Vagina (tissue), 2 donors: Measurements from ENCODE around the gene CUX1.

Experiments used
- POLR2A ChIP-seq, 2 donors: fragments of 450-650 bp; IDR thresholded peaks; one replicate each; pipeline ENCODE4 v1.6.1; 2017; ENCODE audit warnings: antibody characterized with exemption in 2 of 2, mild to moderate bottlenecking in 2 of 2, moderate library complexity in 2 of 2
- TF ChIP-seq, protein P1 (sequence below), 3 experiments: fragments of 450-650 bp in 2 of 3; fragments of 200-600 bp in 1 of 3; sonication (generic) in 1 of 3; IDR thresholded peaks; one replicate each; pipeline ENCODE4 v1.5.1; 2017 to 2019; ENCODE audit warnings: antibody characterized with exemption in 3 of 3, mild to moderate bottlenecking in 2 of 3, moderate library complexity in 2 of 3

DNA sequence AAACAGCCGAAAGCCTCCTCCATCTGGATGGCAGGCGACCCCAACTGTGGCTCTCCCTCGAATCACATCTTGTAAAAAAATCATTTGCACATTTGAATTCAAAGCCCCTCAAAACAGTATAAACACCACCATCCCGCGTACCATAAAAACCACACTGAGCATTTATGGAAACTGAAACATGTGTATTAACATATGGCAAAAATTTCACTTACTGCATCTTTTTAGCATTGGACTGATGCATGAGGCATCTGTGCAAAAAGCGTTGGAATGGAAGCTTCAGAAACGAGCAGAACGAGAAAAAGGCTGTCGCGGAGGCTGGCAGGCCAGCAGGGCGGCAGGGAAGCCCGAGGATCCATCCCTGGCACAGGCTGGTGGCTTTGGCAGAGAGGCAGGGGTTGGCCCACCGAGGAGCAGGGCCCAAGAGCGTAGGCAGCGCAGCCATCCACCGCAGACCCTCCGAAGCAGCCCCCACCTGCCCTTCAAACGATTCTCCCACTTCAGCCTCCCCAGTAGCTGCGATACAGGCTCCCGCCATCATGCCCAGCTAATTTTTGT is 39.3 kb upstream of the CUX1 start:
- TF ChIP-seq, protein P1, sequence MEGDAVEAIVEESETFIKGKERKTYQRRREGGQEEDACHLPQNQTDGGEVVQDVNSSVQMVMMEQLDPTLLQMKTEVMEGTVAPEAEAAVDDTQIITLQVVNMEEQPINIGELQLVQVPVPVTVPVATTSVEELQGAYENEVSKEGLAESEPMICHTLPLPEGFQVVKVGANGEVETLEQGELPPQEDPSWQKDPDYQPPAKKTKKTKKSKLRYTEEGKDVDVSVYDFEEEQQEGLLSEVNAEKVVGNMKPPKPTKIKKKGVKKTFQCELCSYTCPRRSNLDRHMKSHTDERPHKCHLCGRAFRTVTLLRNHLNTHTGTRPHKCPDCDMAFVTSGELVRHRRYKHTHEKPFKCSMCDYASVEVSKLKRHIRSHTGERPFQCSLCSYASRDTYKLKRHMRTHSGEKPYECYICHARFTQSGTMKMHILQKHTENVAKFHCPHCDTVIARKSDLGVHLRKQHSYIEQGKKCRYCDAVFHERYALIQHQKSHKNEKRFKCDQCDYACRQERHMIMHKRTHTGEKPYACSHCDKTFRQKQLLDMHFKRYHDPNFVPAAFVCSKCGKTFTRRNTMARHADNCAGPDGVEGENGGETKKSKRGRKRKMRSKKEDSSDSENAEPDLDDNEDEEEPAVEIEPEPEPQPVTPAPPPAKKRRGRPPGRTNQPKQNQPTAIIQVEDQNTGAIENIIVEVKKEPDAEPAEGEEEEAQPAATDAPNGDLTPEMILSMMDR (IDR thresholded peaks at IDR 0.05), result no peak
- TF ChIP-seq POLR2A (IDR thresholded peaks at IDR 0.05), result no peak
